Upper lobe of left lung (tissue), 6 donors: Measurements from ENCODE around the gene KRT6C. TPM values are rescaled to one million over a fixed set of nuclear protein-coding genes. Genes with fewer than 3 reads are reported as not detected.

Experiments used
- ATAC-seq, 2 donors: fragments of 200-7000 bp; cut with Tn5 transposase; one replicate each; pipeline ENCODE4 v1.9.1; 2022; ENCODE audit warnings: mild to moderate bottlenecking in 2 of 2, moderate library complexity in 2 of 2; ENCODE audit not compliant: low FRiP score in 2 of 2
- DNase-seq, 2 donors: peaks; one replicate each; pipeline ENCODE4 v3.0.0-alpha.2; 2019 to 2020
- H3K27ac ChIP-seq, 4 donors: fragments of 200-600 bp; sonication (generic); one replicate each; pipeline ENCODE4 v1.5.1; 2016 to 2019
- H3K27me3 ChIP-seq, 4 donors: fragments of 200-600 bp; sonication (generic); one replicate each; pipeline ENCODE4 v1.5.1; 2017 to 2019
- H3K36me3 ChIP-seq, 4 donors: fragments of 200-600 bp; sonication (generic); one replicate each; pipeline ENCODE4 v1.5.1; 2016 to 2019
- H3K4me1 ChIP-seq, 4 donors: fragments of 200-600 bp; sonication (generic); one replicate each; pipeline ENCODE4 v1.5.1; 2018 to 2019
- H3K4me3 ChIP-seq, 4 donors: fragments of 200-600 bp; sonication (generic); one replicate each; pipeline ENCODE4 v1.5.1; 2017 to 2019; ENCODE audit warnings: mild to moderate bottlenecking in 2 of 4, moderate library complexity in 1 of 4
- H3K9me3 ChIP-seq, 4 donors: fragments of 200-600 bp; sonication (generic); one replicate each; pipeline ENCODE4 v1.5.1; 2018 to 2019
- EP300 ChIP-seq, 4 donors: sonication (generic); formaldehyde crosslinking; IDR thresholded peaks; one replicate each; pipeline ENCODE4 v1.5.1; 2017; ENCODE audit warnings: antibody characterized with exemption in 4 of 4, control low read depth in 2 of 4
- POLR2A ChIP-seq, 4 donors: fragments of 450-650 bp; IDR thresholded peaks; one replicate each; pipeline ENCODE4 v1.5.1; 2016 to 2017; ENCODE audit warnings: antibody characterized with exemption in 4 of 4, mild to moderate bottlenecking in 2 of 4
- POLR2AphosphoS5 ChIP-seq, 2 donors: sonication (generic); formaldehyde crosslinking; IDR thresholded peaks; one replicate each; pipeline ENCODE4 v1.5.1; 2017; ENCODE audit warnings: antibody characterized with exemption in 2 of 2
- WGBS, 2 donors: methylation state at CpG; one replicate each; pipeline ENCODE4 v1.1.5; 2017 to 2018; 5-methylcytosine and 5-hydroxymethylcytosine counted together
- total RNA-seq, 6 donors: library from RNA; depleted of rRNA in 4 of 6; stranded (reverse); fragments of >200 nt in 4 of 6; gene quantifications; one replicate each; pipeline versions ENCODE4 v1.1.0 to v1.2.1, GENCODE V29; 2016 to 2021
- TF ChIP-seq, protein P1 (sequence below), 6 experiments: fragments of 450-650 bp in 4 of 6; fragments of 200-600 bp in 2 of 6; sonication (generic) in 2 of 6; IDR thresholded peaks; one replicate each; pipeline ENCODE4 v1.5.1; 2016 to 2019; ENCODE audit warnings: antibody characterized with exemption in 6 of 6
- donor health status: DM: no; HTN: no; CAD: no; lungs with moderate emphysema.
- donor health status: DM: no; HTN: yes; CAD: no; lungs with severe emphysema.

The KRT6C gene
- total RNA-seq, 6 donors from 2014 or later: not detected

DNA sequence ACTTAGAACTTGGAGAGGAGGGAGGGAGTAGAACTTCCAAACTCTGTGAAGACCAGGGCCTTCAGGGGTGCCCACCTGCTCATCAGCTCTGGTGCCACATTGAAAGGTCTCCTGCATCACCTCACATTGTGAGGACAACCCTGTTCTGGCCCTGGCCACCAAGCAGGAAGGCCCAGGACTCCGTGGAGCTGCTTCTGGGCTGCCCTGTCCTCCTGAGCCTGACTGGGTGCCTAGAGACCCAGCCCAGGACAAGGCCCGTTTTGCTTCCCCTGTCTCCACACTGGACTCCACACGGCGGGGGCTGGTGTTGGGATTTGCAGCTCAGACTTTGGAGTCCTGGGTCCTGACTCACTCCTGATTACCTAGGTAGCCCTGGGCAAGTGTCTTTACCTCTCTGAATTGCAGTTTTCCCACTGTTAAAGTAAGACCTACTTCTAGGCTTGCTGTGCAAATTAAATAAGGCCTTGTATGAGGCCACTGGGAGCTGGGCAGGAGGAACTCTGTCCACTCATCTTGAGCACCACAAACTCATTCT lies 55.0 kb downstream of the KRT6C start:
- Histone ChIP-seq H3K27me3 (no peaks in the 10 kb centered on the region), H3K4me3 (no peak overlapping the region), H3K9me3 (no peaks in the 10 kb centered on the region), H3K27ac (no peak overlapping the region), H3K36me3 (no peaks in the 10 kb centered on the region), H3K4me1 (peaks cover 0 to 9% (median 4%) of the 10 kb centered on the region in 4 donors)
- TF ChIP-seq POLR2AphosphoS5 (IDR thresholded peaks at IDR 0.05) (no peak), EP300 (IDR thresholded peaks at IDR 0.05) (no peak), POLR2A (IDR thresholded peaks at IDR 0.05) (no peak)
- TF ChIP-seq, protein P1, sequence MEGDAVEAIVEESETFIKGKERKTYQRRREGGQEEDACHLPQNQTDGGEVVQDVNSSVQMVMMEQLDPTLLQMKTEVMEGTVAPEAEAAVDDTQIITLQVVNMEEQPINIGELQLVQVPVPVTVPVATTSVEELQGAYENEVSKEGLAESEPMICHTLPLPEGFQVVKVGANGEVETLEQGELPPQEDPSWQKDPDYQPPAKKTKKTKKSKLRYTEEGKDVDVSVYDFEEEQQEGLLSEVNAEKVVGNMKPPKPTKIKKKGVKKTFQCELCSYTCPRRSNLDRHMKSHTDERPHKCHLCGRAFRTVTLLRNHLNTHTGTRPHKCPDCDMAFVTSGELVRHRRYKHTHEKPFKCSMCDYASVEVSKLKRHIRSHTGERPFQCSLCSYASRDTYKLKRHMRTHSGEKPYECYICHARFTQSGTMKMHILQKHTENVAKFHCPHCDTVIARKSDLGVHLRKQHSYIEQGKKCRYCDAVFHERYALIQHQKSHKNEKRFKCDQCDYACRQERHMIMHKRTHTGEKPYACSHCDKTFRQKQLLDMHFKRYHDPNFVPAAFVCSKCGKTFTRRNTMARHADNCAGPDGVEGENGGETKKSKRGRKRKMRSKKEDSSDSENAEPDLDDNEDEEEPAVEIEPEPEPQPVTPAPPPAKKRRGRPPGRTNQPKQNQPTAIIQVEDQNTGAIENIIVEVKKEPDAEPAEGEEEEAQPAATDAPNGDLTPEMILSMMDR (IDR thresholded peaks at IDR 0.05): no peak
- ATAC-seq (no peak), DNase-seq (no peak)
- WGBS, 2 donors: 96% methylated on average over 4 of the region's 4 CpGs; no CpG with 5 or more reads in 1 of the 2 donors

Other genes starting within 250 kb of the KRT6C start
- 1,000 to 10,000 TPM in 2 of 6 donors, 100 to 1,000 TPM in 4; 247 to 1,279 (median 821) TPM for gene KRT7, start 240.6 kb downstream of the KRT6C start, total RNA-seq
- 1 to 10 TPM in 2 of 6 donors, under 1 TPM in 2, not detected in 2; 0.30 to 1.5 (median 0.93) TPM for gene KRT86, start 199.2 kb downstream of the KRT6C start, total RNA-seq
- gene KRT81, start 182.3 kb downstream of the KRT6C start, total RNA-seq: 1 to 10 TPM in 1 of 6 donors, under 1 TPM in 3, not detected in 2; 0.39 to 1.4 (median 0.52) TPM
- gene KRT83, start 152.4 kb downstream of the KRT6C start, total RNA-seq: not detected
- gene KRT85, start 106.3 kb downstream of the KRT6C start, total RNA-seq: not detected
- gene KRT84, start 88.2 kb downstream of the KRT6C start, total RNA-seq: not detected
- not detected for gene KRT82, start 67.5 kb downstream of the KRT6C start, total RNA-seq
- not detected for gene KRT75, start 39.4 kb downstream of the KRT6C start, total RNA-seq
- gene KRT6B, start 21.7 kb downstream of the KRT6C start, total RNA-seq: under 1 TPM in 1 of 6 donors, not detected in 5; 0.17 TPM
- 1 to 10 TPM in 4 of 6 donors, under 1 TPM in 1, not detected in 1; 0.61 to 4.5 (median 1.4) TPM for gene KRT6A, start 19.5 kb upstream of the KRT6C start, total RNA-seq
- gene KRT5, start 46.6 kb upstream of the KRT6C start, total RNA-seq: 10 to 100 TPM in 1 of 6 donors, 1 to 10 TPM in 3, not detected in 2; 3.6 to 43.3 (median 4.8) TPM
- gene KRT71, start 79.3 kb upstream of the KRT6C start, total RNA-seq: not detected
- gene KRT74, start 100.0 kb upstream of the KRT6C start, total RNA-seq: not detected
- gene KRT72, start 127.7 kb upstream of the KRT6C start, total RNA-seq: under 1 TPM in 2 of 6 donors, not detected in 4; 0.11 to 0.37 TPM
- under 1 TPM in 2 of 6 donors, not detected in 4; 0.15 to 0.55 TPM for gene KRT73, start 144.8 kb upstream of the KRT6C start, total RNA-seq
- not detected for gene KRT2, start 178.4 kb upstream of the KRT6C start, total RNA-seq
- gene KRT1, start 206.6 kb upstream of the KRT6C start, total RNA-seq: 1 to 10 TPM in 1 of 6 donors, under 1 TPM in 1, not detected in 4; 0.37 to 2.4 TPM
- gene KRT77, start 229.7 kb upstream of the KRT6C start, total RNA-seq: not detected